GM12873 (cell line): Measurements from ENCODE around the gene RPS21.

Source experiments
- TF ChIP-seq, protein P1 (sequence below): IDR thresholded peaks from 2 replicates; pipeline ENCODE4 v1.5.1; 2012; ENCODE audit warnings: low read depth, mild to moderate bottlenecking, moderate library complexity, low read length, control low read depth; ENCODE audit not compliant: insufficient read depth; ENCODE audit errors: missing control alignments

RPS21 gene

DNA sequence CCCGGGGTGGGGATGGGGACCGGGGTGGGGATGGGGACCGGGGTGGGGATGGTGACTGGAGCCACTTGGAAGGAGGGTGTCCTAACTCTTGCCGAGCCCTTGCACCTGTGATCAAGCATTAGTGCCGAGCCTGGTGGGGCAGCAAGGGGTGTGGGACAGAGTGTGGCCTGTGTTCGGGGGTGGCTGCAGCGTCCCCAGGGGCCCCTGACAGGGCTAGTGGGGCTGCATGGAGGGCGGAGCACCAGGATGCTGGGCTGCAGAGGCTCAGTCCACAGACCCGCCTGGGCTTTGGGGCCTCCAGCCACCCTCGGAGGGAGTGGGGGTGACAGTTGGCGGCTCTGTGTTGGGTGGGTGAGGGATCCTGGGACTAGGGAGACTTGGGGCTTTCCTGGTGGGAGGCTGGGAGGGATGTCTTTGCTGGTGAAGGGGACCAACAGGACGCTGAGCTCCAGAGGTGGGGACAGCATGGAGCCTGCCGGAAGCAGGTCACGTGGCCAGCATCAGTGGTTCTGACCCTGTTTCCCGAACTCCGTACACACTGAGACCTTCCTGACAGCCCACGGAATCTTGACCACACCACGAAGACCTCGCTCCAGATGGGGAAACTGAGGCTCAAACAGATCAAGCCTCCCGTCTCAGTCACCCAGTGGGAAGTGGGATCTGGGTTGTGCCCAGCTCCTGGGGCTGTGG lies 35.9 kb downstream of the RPS21 start:
- TF ChIP-seq, protein P1, sequence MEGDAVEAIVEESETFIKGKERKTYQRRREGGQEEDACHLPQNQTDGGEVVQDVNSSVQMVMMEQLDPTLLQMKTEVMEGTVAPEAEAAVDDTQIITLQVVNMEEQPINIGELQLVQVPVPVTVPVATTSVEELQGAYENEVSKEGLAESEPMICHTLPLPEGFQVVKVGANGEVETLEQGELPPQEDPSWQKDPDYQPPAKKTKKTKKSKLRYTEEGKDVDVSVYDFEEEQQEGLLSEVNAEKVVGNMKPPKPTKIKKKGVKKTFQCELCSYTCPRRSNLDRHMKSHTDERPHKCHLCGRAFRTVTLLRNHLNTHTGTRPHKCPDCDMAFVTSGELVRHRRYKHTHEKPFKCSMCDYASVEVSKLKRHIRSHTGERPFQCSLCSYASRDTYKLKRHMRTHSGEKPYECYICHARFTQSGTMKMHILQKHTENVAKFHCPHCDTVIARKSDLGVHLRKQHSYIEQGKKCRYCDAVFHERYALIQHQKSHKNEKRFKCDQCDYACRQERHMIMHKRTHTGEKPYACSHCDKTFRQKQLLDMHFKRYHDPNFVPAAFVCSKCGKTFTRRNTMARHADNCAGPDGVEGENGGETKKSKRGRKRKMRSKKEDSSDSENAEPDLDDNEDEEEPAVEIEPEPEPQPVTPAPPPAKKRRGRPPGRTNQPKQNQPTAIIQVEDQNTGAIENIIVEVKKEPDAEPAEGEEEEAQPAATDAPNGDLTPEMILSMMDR: no peak

DNA sequence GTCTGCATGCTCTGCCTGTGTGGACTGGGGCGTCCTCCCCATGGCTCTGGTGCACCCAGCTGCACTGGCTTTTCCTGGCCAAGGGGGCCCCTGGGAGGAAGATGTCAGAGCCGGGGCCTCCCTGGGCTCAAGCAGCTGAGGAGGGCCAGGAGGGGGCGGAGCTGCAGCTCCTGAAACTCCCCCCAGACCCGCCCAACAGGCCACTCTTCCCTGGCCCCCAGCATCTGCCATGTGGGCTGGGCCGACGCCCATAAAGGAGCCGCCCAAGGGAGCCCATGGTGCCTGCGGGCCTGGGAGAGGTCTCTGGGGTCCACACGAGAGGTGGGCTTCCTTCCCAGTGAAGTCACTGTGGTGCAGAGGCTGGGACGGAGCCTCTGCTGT lies 36.4 kb downstream of the RPS21 start:
- TF ChIP-seq, protein P1: no peak

DNA sequence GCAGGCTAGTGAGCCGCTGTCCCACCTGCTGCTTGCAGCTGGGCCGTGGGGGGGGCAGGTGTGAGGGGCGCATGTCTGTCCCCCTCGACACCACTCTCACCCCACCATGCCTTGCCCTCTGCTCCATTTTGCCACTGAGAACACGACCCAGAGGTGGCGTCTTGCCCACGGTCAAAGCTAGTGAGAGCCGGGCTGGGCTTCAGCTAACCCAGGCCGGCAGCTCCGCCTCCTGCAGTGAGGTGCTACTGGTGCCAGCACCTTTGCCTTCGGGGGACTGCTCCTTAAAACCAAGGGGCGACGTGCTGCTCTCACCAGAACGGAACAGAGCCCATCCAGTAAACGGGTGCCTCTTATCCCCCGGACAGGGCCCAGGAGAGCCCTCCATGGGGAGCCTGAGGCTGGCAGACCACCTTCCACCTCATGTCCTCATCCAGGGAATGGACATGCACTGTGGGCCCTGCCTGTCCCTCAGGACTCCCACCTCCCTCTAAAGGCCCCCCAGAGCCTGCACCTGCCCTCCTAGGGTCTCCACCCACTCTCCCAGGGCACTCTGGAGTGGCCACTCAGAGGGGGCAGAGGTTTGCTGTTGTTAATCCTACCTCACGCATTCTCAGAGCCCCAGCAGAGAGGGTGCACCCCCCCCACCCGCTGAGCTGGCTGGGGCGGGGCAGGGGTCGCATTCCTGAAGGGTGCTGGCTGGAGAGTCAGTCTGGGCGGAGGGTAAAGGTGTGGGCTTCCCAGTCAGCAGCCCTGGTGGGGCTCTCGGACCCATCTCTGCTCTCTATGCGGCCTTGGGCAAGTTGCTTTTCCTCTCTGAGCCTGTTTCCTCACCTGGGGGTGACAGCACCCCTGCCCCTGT lies 37.6 kb downstream of the RPS21 start:
- TF ChIP-seq, protein P1: no peak

DNA sequence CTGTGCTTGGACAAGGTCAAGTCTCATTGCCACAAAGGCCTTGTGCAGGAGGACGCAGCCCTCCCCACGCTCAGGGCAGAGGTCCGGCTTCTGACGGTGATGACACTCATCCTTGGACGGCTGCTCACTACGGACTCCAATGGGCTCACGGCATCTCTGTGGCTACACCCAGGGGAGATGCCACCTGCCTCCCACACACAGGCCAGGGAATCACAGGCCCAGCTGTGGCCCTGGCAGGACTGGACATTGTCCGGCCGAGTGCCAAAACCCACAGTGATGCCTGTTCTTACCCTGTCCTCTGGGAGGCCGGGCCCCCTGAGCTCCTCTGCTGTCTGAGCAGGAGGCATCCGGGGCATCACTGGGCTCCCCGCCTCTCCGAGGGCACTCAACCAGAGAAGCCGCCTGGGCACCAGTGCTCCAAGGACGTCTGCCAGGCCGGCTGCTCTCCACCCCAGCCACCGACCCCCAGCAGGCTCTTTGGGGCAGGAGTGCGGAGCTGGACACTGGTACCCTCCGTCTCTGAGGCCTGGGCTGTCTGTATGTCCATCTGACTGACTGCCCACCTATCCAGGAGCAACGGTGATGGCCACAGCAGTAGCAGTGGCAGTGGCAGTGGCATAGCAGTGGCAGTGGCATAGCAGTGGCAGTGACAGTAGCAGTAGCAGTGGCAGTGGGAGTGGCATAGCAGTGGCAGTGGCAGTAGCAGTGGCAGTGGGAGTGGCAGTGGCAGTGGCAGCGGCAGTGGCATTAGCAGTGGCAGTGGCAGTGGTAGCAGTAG lies 38.6 kb downstream of the RPS21 start:
- TF ChIP-seq, protein P1: no peak

DNA sequence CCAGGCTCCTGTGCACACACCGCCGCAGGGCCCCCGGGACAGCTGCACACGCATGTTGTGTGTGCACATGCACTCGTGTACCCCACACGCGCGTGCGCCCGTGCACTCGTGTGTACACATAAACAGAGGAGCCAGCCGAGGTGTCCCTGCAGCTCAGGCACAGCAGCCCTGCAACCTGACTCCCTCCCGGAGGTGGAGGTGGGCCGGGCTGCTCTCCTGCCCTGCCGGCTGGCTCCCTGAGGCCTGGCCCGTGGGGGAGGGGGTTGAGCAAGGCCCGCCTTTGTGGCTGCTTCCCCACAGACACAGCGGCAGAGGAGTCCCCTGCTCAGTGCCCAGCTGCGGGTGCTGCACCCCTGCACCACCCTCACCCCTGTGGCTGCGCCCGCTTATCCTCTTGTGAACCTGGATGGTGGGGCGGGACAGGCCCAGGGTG lies 39.8 kb downstream of the RPS21 start:
- TF ChIP-seq, protein P1: no peak

DNA sequence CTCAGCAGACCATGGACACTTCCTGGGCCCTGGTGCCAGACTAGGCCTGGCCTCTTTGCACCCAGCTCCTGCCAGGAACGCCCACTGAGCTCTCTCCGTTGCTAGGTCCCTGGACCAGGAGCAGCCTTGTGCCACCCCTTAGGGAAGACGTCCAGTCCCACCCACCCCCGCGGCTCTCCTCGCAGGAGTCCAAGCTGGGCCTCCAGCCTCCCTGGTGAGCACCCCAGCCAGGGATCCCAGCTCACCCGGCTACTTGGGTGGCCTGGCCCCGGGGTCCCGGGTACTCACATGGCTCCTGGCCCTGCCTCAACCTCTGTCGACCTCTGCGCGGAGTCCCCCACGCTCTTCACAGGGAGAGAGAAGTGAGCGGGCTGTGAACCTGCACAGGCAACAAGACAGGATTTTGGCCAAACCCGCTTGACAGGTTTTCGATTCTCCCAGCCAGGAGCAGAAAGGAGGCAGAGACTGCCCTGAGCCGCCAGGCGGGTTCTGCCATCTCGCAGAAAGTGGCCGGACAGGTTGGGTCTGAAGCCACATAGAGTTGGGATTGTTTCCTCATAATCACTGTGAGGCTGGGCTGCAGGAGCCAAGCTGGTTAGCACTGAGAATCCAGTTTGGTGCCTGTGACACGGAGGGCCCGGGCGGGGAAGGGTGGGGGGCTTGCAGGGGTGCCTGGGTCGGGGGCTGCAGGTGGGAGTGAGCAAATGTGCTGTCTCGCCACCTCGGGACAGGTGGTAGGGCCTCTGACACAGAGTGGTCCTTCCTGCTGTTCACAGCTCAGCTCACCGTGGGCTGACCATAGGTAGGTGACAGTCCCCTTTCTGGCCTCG lies 40.5 kb downstream of the RPS21 start, which contains the start of gene RBBP8NL:
RBBP8NL (minus strand) TSS at position 368 of the 830 bp plus-strand sequence. CDS start 7,892 bp downstream, outside the sequence.
- TF ChIP-seq, protein P1: no peak

DNA sequence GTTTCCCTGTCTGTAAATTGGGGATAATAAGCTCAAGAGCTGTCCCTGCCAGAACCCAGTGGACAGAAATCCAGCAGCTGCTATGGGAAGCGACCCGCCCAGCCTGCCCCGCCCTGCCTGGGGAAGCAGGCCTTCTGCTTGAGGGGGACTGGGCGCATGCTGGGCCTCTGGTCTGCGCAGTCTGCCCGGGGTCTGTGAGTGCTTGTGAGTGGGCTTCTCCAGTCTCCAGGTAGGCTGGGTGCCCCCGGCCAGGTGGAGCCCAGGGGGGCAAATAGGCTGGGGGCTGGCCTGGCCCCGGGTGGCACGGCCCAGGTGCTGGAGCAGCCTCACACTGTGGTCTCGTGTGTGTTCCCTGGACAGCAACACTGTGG lies 41.1 kb downstream of the RPS21 start:
- TF ChIP-seq, protein P1: no peak
